NCI-H2081 treated with DMSO at 0.1 percent for 48 hours (cell line): ENCODE data around the gene ZGLP1.
A peak's percentile ranks its signal among the peaks of the same experiment; 100 is the strongest.
"Not testable (repeated sequence)": the region's sequence is repeated elsewhere in the genome, so short reads cannot be mapped to it uniquely, and the experiment has no call there.

Experiments used
- DNase-seq: peaks from one replicate; lab custom pipeline; 2025; lab: John Stamatoyannopoulos, UW

The ZGLP1 gene

DNA sequence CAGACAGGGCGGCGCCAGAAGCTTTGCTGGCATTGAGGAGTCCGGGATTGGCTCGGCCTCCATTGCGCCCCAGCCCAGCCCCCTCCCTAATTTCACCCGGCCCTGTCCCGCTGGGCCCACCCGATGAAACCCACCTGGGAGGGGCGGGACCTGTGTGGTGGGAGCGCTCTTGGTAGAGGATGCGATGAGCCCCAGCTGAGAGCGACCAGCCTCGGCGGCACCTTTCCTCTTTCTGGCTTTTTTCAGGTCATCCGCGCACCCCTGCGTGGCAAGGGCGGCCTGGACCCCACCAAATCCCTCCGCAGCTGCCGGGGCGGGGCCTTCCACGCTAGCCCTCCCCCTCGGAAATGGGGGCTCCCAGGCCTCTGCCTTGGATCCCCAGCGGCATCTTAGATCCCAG is at the start of gene ZGLP1:
Gene ZGLP1 (minus strand): TSS at position 393 of the 400 bp plus-strand sequence.
- no peak for DNase-seq

DNA sequence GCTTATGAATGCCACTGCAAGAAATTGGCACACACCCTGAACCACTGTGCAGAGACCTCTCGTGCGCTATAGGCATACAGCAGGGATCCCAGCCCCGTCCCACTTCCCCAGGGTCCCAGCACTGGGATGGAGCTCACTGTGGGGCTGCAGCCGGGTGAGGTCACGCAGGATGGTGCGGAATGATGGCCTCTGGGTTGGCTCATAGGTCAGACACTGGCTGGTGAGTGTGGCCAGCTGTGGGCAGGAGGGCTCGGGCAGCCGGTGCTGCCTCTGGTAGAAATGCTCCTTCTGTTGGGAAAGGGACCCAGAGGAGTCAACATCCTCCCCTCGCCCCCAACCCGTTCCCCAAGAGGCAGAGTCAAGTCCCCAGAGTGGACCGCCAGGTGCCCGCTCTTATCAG is 46.8 kb upstream of the ZGLP1 start:
- DNase-seq: no peak

DNA sequence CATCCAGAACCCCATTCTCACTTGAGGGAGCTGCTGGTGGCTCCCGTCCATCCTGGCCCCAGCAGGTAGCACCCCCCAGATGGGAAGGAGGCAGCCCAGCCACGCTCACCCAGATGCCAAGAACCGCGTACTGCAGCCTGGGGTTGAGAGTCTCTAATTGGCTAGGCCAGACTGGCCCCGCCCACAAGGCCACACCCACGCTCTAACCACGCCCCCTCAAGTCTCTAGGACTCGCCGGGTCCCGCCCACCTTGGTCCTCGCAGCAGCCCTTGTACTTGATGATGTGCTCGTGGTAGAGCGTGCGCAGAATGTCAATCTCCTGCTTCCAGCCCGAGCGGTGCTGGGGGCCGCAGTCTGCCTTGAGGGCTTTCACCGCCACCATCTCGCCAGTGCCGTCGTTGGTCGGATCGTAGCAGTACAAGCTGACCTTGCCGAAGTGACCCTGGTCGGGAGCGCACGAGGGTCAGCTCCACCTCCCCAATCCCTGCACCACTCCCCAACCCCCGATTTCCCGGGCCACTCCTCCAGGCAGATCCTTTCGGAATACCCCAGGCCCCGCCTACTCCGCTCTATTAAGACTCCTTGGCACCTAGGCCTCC is 44.3 kb upstream of the ZGLP1 start:
- no peak for DNase-seq

DNA sequence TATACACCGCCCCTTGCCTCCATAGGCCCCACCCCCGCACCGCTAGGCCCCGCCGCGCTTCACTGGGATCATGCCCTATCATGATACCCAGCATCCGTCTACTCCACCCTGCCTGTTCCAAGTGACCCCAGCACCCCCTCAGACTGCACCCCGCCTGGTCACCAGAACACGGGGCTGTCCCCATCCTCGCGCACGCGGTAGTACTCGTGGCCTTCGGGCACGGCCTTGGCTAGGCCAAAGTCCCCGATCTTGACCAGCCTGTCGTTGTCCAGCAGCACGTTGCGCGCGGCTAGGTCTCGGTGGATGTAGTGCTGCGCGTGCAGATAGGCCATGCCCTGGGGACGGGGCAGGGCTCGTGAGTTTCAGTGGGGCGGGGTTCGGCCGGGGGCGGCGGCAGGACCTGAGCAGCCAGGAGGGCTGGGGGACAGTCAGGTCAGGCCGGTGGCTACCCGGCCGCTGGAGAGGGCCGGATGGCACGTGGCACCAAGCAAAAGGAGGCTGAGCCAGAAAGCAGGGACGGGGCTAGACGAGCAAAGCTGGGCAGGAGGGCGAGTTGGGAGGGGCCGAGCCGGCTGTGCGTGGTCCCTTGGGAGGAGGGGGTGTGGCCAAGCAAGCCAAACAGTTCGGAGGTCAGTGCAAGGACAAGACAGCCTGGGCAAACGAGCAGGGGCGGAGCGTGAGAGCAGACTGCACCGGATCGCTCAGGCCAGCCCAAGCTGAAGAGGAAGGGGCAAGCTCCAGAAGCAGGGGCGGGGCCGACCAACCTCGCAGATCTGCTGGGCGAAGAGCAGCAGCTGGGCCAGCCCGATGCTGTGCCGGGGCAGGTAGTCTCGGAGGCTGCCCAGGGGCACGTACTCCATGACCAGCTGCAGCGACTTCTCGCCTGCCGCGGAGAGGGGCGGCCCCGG is 43.4 kb upstream of the ZGLP1 start:
- DNase-seq: no peak

- no peak for DNase-seq
These were observed 36.9 kb upstream of the ZGLP1 start for GRCh38 chr19:10346509-10346908.

GRCh38 chr19:10344780-10345179 is 35.2 kb upstream of the ZGLP1 start:
- no peak for DNase-seq

DNA sequence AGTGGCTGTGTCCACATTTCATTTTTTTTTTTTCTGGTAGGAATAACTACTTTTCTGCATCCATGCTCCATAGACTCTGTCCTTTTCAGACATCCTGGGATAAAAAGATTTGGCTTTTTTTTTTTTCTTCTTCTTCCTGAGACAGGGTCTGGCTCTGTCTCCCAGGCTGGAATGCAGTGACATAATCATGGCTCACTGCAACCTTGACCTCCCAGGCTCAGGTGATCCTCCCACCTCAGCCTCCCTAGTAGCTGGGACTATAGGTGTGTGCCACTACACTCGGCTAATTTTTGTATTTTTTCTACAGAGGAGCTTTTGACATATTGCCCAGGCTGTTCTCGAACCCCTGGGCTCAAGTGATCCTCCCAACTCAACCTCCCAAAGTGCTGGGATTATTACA is 33.9 kb upstream of the ZGLP1 start:
- no peak for DNase-seq

GRCh38 chr19:10339977-10340376 is 30.4 kb upstream of the ZGLP1 start:
- DNase-seq: no peak

DNA sequence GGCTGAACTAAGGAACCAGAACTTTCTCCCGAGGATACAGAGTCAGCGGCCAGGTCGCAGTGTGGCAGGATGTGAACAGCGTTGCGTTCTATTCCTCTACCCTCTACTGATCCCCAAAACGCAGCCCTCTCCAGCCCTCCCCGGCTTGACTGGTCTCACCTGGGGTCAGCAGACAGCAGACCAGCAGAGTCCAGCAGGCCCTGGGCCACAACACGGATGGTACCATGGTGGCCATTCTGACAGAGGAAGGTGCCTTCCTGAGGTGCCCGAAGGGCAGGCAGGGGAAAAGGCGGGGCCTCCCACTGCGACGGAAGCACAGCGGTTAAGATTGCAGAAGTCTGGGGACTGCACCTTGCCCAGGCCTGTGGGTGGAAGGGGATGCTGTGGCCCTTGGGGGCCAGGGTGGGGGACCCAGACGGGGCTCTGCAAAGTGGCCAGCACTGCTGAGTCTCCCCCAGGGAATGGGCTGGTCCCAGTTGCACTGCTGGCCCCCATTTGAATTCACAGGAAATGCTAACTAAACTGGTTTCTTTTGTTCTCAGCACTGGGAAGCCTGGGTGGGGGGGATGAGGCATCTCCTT is 29.9 kb upstream of the ZGLP1 start, which contains the start of gene ICAM3:
Gene ICAM3 (minus strand): TSS at position 245 of the 581 bp plus-strand sequence. CDS start 10 bp downstream, at position 235.
- DNase-seq: no peak

DNA sequence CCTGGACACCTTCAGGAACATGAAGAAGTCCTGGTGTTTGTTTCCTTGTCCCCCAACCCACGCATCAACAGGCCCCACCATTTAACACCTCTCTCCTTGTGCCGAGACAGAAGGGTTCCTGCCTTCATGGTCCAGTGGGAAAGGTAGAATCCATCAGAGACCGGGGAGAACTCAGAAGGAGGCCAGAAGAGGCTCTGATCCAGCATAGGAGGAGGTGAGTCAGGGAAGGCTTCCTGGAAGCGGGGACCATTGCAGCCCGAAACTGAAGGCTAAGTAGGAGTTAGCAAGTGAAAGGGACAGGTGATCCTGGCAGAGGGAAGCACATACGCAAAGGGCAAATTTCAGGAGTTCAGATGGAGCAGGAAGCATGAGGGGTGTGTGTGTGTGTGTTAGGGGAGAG is 29.3 kb upstream of the ZGLP1 start:
- no peak for DNase-seq

GRCh38 chr19:10336725-10337124 is 27.1 kb upstream of the ZGLP1 start:
- DNase-seq: not testable (repeated sequence)

- DNase-seq: no peak
These were observed 25.9 kb upstream of the ZGLP1 start for GRCh38 chr19:10335352-10335985.

DNA sequence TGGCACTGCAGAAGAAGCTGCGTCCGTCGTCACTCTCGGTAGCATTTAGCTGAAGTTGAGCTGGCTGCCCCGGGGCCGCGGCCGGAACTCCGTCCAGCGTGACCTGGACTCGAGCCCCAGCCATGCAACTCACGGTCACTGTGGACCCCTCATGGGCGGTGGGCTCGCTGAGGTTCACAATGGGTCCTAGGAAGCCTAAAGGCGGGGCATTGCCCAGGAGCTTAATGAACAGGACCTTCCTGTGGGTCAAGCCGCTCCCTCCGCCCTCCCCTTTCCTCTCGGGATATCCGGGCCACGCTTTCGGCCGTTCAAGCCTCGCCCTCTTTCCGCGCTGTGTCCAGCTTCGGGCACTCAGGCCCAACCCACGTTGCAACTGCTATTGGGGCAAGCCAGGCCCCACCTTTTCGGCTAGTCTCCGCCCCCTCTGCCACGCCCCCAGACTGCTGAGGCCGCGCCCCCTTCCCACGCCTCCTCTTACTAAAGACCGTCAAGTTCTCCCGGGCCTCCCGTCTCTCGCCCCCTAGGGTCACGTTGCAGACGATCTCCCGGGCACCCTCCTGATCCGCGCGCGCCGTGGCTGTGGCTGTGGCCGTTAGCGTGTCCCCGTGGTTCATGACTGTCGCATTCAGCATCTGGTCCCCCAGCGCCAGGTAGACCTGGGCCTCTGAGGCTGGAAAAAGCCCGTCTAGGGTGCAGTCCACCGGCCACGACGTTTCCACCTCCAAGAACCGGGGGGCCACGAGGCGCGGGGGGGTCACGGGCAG is 25.2 kb upstream of the ZGLP1 start:
- DNase-seq: no peak

GRCh38 chr19:10333758-10334587 is 24.4 kb upstream of the ZGLP1 start:
- DNase-seq: no peak

DNA sequence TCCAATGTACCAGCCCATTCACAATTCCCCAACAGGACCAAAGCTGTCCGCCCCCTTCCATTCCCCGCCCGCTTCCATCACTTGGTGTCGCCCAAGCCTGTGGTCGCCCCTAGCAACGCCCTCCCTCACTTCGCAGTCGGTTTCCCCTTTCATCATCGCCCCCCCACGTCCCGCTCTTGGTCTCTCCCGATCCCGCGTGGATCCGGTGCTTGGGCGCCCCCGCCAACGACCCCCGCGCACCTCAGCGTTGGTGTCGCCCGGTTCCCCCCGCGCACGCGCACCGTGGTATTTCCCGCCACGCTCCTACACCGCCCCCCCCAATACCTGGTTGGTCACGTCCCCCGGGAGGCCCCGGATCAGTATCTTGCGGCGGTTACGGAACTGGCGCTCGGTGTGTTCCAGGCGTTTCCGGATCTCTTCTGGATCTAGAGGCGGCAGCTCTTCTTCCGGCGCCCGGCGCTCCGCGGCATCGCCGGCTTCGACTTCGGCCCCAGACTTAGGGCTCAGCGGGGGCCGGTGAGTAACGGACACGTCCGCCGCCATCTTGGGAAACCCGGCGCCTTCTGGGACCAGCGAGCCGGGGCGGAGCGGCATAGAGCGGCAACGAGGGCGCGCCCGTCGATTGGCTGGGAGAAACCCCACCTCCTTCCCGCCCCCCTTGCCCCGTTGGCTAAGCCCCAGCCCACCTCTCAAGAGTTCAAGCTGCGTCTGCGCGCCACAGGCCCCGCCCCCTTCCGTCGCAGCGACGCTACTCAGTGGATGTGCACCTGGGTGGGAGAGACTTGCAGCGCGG is 23.5 kb upstream of the ZGLP1 start, which contains the start of gene RAVER1:
Gene RAVER1 (minus strand): TSS at position 565 of the 793 bp plus-strand sequence. CDS start 22 bp downstream, at position 543.
- peak; percentile 81 for DNase-seq

DNA sequence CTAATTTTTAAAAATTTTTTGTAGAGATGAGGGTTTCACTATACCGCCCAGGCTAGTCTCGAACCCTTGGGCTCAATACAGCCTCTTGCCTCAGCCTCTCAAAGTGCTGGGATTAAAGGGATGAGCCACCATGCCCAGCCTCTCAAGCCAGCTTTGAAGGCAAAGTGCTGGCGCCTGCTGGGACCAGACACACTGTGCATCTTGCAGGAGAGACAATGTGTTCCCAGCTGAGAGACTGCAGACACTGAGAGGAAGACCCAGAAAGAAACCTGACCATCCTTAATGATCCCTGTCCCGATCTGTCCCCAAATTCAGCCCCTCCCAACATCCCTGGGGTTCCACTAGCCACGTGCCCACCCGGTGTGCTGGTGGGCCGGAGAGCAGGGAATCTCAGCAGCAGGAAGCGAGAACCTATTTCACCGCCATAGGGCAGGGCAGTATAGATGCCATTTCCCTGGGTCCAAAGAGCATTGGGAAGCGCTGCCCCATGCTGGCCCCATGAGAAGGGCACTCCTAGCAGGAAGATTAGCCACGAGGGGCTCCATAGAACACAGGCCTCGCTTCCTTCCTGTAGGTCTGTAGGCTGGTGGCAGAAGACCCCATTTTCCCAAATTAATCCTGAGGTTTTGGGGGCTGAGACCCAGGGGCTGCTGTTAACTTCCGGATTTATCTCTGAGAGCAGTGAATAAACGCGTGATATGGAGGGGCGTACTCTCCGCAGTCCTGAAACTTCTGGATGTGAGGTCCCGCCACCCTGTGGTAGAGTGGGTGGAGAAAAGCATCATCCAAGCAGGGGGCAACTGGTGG is 22.7 kb upstream of the ZGLP1 start:
- DNase-seq: no peak

DNA sequence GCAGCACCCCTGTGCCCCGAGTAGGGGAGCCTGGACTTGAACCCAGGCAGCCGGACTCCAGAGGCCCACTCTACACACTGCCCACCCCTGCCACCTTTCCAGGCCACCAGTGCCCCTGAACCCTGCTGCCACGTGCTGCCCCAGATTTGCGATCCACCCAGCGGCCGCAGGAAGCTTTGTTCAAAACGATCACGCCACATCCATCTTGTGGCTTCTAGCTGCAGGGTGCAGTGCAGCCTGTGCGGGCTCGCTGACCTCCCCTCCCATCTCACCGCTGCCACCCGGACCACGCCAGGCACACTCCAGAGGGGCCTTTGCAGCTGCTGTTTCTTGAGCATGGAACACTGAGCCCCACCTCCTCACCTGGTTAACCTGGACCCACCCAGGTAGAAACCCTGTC is 19.9 kb upstream of the ZGLP1 start:
- no peak for DNase-seq

- no peak for DNase-seq
These were observed 19.2 kb upstream of the ZGLP1 start for GRCh38 chr19:10328558-10329429.
